A673 (cell line): ENCODE data around the gene CDYL. TPM values are rescaled to one million over a fixed set of nuclear protein-coding genes. Genes with fewer than 3 reads are reported as not detected.

ENCODE experiments used
- BruUV-seq: library from RNA; stranded (reverse); fragments of 400-500 nt; replicated peaks from 2 replicates; lab custom pipeline; 2021; lab: Mats Ljungman, UMichigan
- CTCF ChIA-PET: fragments of 300-600 bp; sonication (Branson Sonifier 250); formaldehyde crosslinking; loops from one replicate; lab custom pipeline; 2022; ENCODE audit warnings: antibody characterized with exemption; lab: Charles Lee
- POLR2A ChIA-PET: fragments of 300-600 bp; sonication (Branson Sonifier 250); formaldehyde crosslinking; loops from one replicate; lab custom pipeline; 2022; ENCODE audit warnings: antibody characterized with exemption; ENCODE audit not compliant: low non-redundant PET; lab: Charles Lee
- DNase-seq: peaks from one replicate; pipeline ENCODE4 v3.0.0-alpha.2; 2015; ENCODE audit warnings: low spot score
- H3K27ac ChIP-seq: fragments of 200-600 bp; sonication (generic); 2 replicates; pipeline ENCODE4 v1.5.1; 2016; ENCODE audit warnings: mixed run types, low read depth, mild to moderate bottlenecking, mixed read lengths, antibody characterized with exemption, low read length; ENCODE audit not compliant: poor library complexity, severe bottlenecking
- H3K27me3 ChIP-seq: fragments of 200-600 bp; sonication (generic); replicated peaks from 2 replicates; pipeline ENCODE4 v1.6.1; 2017; ENCODE audit warnings: mixed run types, low read depth, mild to moderate bottlenecking, mixed read lengths, antibody characterized with exemption, low read length; ENCODE audit not compliant: insufficient read depth, poor library complexity
- H3K36me3 ChIP-seq: fragments of 200-600 bp; sonication (generic); 2 replicates; pipeline ENCODE4 v1.6.1; 2016; ENCODE audit warnings: mixed run types, mild to moderate bottlenecking, mixed read lengths, antibody characterized with exemption, low read length; ENCODE audit not compliant: insufficient read depth, poor library complexity, severe bottlenecking
- H3K4me1 ChIP-seq: fragments of 200-600 bp; sonication (generic); 2 replicates; pipeline ENCODE4 v1.6.1; 2017; ENCODE audit warnings: mixed run types, mild to moderate bottlenecking, mixed read lengths, antibody characterized with exemption, low read length; ENCODE audit not compliant: insufficient read depth, poor library complexity, severe bottlenecking
- H3K4me3 ChIP-seq: fragments of 200-600 bp; sonication (generic); 2 replicates; pipeline ENCODE4 v1.5.1; 2016; ENCODE audit warnings: low read depth, mixed run types, mild to moderate bottlenecking, mixed read lengths, low read length; ENCODE audit not compliant: poor library complexity, severe bottlenecking
- H3K9me3 ChIP-seq: fragments of 200-600 bp; sonication (generic); 2 replicates; pipeline ENCODE4 v1.6.1; 2016; ENCODE audit warnings: mixed run types, low read depth, mild to moderate bottlenecking, mixed read lengths, antibody characterized with exemption, low read length; ENCODE audit not compliant: poor library complexity, severe bottlenecking
- CTCF ChIP-seq: fragments of 300-800, 200-600 bp; sonication (generic); conservative IDR thresholded peaks from 2 replicates; pipeline ENCODE4 v1.5.1; 2017; ENCODE audit warnings: low read depth, mild to moderate bottlenecking, antibody characterized with exemption, low read length, moderate library complexity, mixed read lengths
- EZH2 ChIP-seq: fragments of 200-600 bp; sonication (generic); IDR thresholded peaks from 2 replicates; pipeline ENCODE4 v1.6.1; 2017; ENCODE audit warnings: borderline replicate concordance, low read depth, mild to moderate bottlenecking, mixed read lengths, antibody characterized with exemption, low read length; ENCODE audit not compliant: poor library complexity, severe bottlenecking
- intact Hi-C: fragments of 100-400 bp; cut with micrococcal nuclease; formaldehyde crosslinking; loops from one replicate; pipeline ENCODE4 v1.10.0; 2022; ENCODE audit not compliant: unreplicated experiment
- total RNA-seq: library from RNA; stranded (reverse); gene quantifications from 2 replicates; pipeline ENCODE4 v1.2.3, GENCODE V29; 2021

The CDYL gene
- total RNA-seq, 1 experiment from 2014 or later = 57.6 TPM

GRCh38 chr6:4852938-4853337 is 76.7 kb downstream of the CDYL start:
- Histone ChIP-seq H3K4me3 (no peak overlapping the region), H3K9me3 (no peaks in the 10 kb centered on the region), H3K27me3 (no peaks in the 10 kb centered on the region), H3K4me1 (no peaks in the 10 kb centered on the region), H3K36me3 (no peaks in the 10 kb centered on the region), H3K27ac (no peak overlapping the region)
- no peak for DNase-seq
- intact Hi-C loops = no loop called here
- BruUV-seq = no TSS peak
- ChIA-PET POLR2A (no interaction called here), CTCF (interaction anchor here (0.6 kb wide), 1 partner anchor 82 kb away, joined by 3 read pairs; no protein-coding TSS in a partner anchor)
- TF ChIP-seq CTCF = no peak
- no peak for TF ChIP-seq EZH2

GRCh38 chr6:4853349-4853748 is 77.1 kb downstream of the CDYL start:
- Histone ChIP-seq H3K4me1 (no peaks in the 10 kb centered on the region), H3K36me3 (no peaks in the 10 kb centered on the region), H3K4me3 (no peak overlapping the region), H3K27ac (no peak overlapping the region), H3K9me3 (no peaks in the 10 kb centered on the region), H3K27me3 (no peaks in the 10 kb centered on the region)
- TF ChIP-seq EZH2 (no peak), CTCF (no peak)
- ChIA-PET CTCF (interaction anchor here (0.6 kb wide), 1 partner anchor 81 kb away, joined by 3 read pairs; no protein-coding TSS in a partner anchor), POLR2A (no interaction called here)
- DNase-seq = no peak
- BruUV-seq = no TSS peak
- intact Hi-C loops = no loop called here

GRCh38 chr6:4853782-4854511 is 77.7 kb downstream of the CDYL start:
- no peaks in the 10 kb centered on the region for H3K36me3 ChIP-seq
- H3K27ac ChIP-seq = no peak overlapping the region
- ChIA-PET POLR2A (no interaction called here), CTCF (interaction anchor here (0.6 kb wide), 1 partner anchor 149 kb away, joined by 4 read pairs; no protein-coding TSS in a partner anchor)
- no peak for TF ChIP-seq CTCF
- no peak for TF ChIP-seq EZH2
- no peak for DNase-seq
- intact Hi-C loops = no loop called here
- H3K9me3 ChIP-seq = no peaks in the 10 kb centered on the region
- no peak overlapping the region for H3K4me3 ChIP-seq
- no TSS peak for BruUV-seq
- no peaks in the 10 kb centered on the region for H3K27me3 ChIP-seq
- H3K4me1 ChIP-seq = no peaks in the 10 kb centered on the region
